ENCODE data around the gene ZFP36. TPM values are rescaled to one million over a fixed set of nuclear protein-coding genes. Genes with fewer than 3 reads are reported as not detected.

ZFP36 gene
- total and polyA plus RNA-seq, 2 of the 8 experiments (the other 6 are each of a cell fraction or from before 2014, with no cell fraction given), result 4.0 to 10.9 TPM

DNA sequence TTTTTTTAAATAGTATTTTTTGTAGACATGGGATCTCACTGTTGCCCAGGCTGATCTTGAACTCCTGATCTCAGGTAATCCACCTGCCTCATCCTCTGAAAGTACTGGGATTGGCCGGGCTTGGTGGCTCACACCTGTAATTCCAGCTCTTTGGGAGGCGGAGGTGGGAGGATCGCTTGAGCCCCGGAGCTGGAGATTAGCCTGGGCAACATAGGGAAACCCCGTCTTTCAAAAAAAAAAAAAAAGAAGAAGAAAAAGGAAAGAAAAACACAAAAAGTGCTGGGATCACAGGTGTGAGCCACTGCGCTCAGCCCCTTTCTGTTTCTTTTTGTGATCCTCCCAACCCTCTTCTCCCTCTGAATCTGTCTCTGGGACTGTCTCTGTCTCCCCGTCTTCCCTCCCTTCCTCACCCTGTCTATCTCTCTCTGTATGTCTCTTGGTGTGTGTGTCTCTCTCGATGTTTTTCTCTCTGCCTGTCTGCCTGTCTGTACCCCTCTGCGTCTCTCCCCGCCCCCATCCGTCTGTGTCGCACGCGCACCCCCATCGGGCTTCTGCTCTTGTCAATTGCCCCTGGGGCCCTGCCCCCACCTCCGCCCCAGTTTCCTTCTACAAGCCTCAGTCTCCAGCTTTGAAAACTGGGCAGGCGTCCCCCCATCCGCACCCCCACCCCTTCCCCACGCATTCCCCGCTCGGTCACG lies 540 bp upstream of the ZFP36 start:
- peak overlapping the region; percentile 44 to 84 (median 54) for H3K4me3 ChIP-seq (ENCODE audit: extremely low read depth in 1 of 4, insufficient read depth in 2 of 4, low read depth in 3 of 4, low read length in 4 of 4)
- no peaks in the 10 kb centered on the region for H3K27me3 ChIP-seq (replicated peaks in 1 of 4; ENCODE audit: control insufficient read depth in 3 of 4, extremely low read depth in 1 of 4, insufficient read depth in 3 of 4, low read length in 3 of 4)
- ChIA-PET CTCF (ENCODE audit: partially characterized antibody) (interaction anchor here (0.6 to 3.9 kb wide), 2 partner anchors 9 to 93 kb away, joined by 3 to 38 read pairs; no protein-coding TSS in a partner anchor), POLR2A (ENCODE audit: partially characterized antibody) (interaction anchor here (1.1 to 14.3 kb wide), 4 partner anchors 13 to 41 kb away, joined by 4 to 234 read pairs (median 104); partner anchors contain the start of genes MED29, PAF1 and RPS16)
- FAIRE-seq (no peak), DNase-seq (ENCODE audit: low read depth in 1 of 2, low spot score in 2 of 2) (peak in 1 of 2 experiments; percentile 83)
- no peak overlapping the region for H3K14ac ChIP-seq (ENCODE audit: insufficient read length)
- peaks cover 25% of the 10 kb centered on the region; the same call in 1 of the 2 replicates for H3K23me2 ChIP-seq (ENCODE audit: low read depth, low read length)
- H4K20me1 ChIP-seq (replicated peaks in 1 of 2; ENCODE audit: control insufficient read depth in 1 of 2, insufficient read depth in 2 of 2, low read length in 2 of 2), result peaks cover 0 to 5% of the 10 kb centered on the region in 2 experiments
- peak overlapping the region; percentile 75; the same call in 1 of the 2 replicates for H2BK15ac ChIP-seq (ENCODE audit: low read length)
- H2AFZ ChIP-seq (ENCODE audit: low read length), result no peak overlapping the region
- H3K23ac ChIP-seq (ENCODE audit: insufficient read length), result no peak overlapping the region
- no peak overlapping the region for H2AK5ac ChIP-seq (ENCODE audit: low read depth, low read length)
- no peak overlapping the region for H4K5ac ChIP-seq (ENCODE audit: insufficient read length, low read depth, low read length)
- peak overlapping the region; percentile 73 to 84 for H3K4me2 ChIP-seq (ENCODE audit: insufficient read depth in 1 of 2, low read depth in 2 of 2, low read length in 2 of 2)
- no peaks in the 10 kb centered on the region for H3K79me1 ChIP-seq (ENCODE audit: low read depth, low read length)
- H3K9ac ChIP-seq (replicated peaks in 1 of 4; ENCODE audit: extremely low read depth in 1 of 4, low read depth in 3 of 4, low read length in 3 of 4), result peak overlapping the region in 1 of 4 experiments; percentile 12; a peak in 2 of 7 replicates
- H3K4me1 ChIP-seq (replicated peaks in 1 of 4; ENCODE audit: control insufficient read depth in 3 of 4, insufficient read depth in 4 of 4, low read length in 3 of 4), result peaks cover 6 to 48% (median 28%) of the 10 kb centered on the region in 4 experiments
- H3K4ac ChIP-seq (replicated peaks; ENCODE audit: insufficient read length, low read depth, low read length), result no peak overlapping the region
- no peaks in the 10 kb centered on the region for H3K9me3 ChIP-seq (ENCODE audit: insufficient read depth in 2 of 2, low read depth in 1 of 2, low read length in 1 of 2)
- H4K91ac ChIP-seq (replicated peaks; ENCODE audit: insufficient read length, low read length), result no peak overlapping the region
- no peak overlapping the region for H2BK120ac ChIP-seq (replicated peaks; ENCODE audit: low read depth, low read length)
- H3K56ac ChIP-seq (replicated peaks; ENCODE audit: insufficient read length, low read depth, low read length), result no peak overlapping the region
- peaks cover 0 to 5% (median 0%) of the 10 kb centered on the region in 4 experiments; a peak in 1 of 8 replicates for H3K36me3 ChIP-seq (ENCODE audit: control insufficient read depth in 2 of 4, insufficient read depth in 4 of 4, low read length in 3 of 4)
- peak overlapping the region; percentile 97 for H2BK12ac ChIP-seq (ENCODE audit: low read depth, low read length)
- H2BK20ac ChIP-seq (ENCODE audit: low read length), result no peak overlapping the region
- H4K8ac ChIP-seq (ENCODE audit: extremely low read depth, insufficient read depth, low read length), result no peak overlapping the region
- H3K27ac ChIP-seq (ENCODE audit: low read depth, low read length), result peak overlapping the region; percentile 27; the same call in 1 of the 2 replicates
- TF ChIP-seq SIN3A (conservative IDR thresholded peaks at IDR 0.05 in 1 of 2, IDR thresholded peaks at IDR 0.05 in 1 of 2; ENCODE audit: low read depth in 1 of 2, low read length in 2 of 2) (0 out of 4 replicates have a peak, but pooled peaks of 1 of the 2 experiments have one; percentile 71), HDAC2 (IDR thresholded peaks at IDR 0.05; ENCODE audit: borderline replicate concordance in 1 of 2, low read depth in 2 of 2, low read length in 2 of 2) (0 out of 4 replicates have a peak, but pooled peaks of 1 of the 2 experiments have one; percentile 22), JUND (IDR thresholded peaks at IDR 0.05; ENCODE audit: low read length) (no peak), SP1 (IDR thresholded peaks at IDR 0.05; ENCODE audit: low read depth, low read length) (0 out of 2 replicates have a peak, but pooled peaks have one; percentile 7), BRCA1 (IDR thresholded peaks at IDR 0.05; ENCODE audit: low read depth, low read length) (no peak), ASH2L (IDR thresholded peaks at IDR 0.05; ENCODE audit: low read length) (peak; percentile 51)
- peak overlapping the region; percentile 83; the same call in 1 of the 2 replicates for H2BK5ac ChIP-seq (ENCODE audit: low read depth, low read length)
- peak overlapping the region; percentile 48; the same call in 1 of the 2 replicates for H3K18ac ChIP-seq (ENCODE audit: extremely low read depth, low read length)
- 25% methylated on average over 11 of the region's 22 CpGs; no CpG with 5 or more reads in 1 of the 2 experiments for WGBS, 2 experiments (ENCODE audit: extremely low coverage in 1 of 2, insufficient coverage in 1 of 2, insufficient read length in 1 of 2, insufficient replicate concordance in 2 of 2, low coverage in 1 of 2, low lambda C conversion rate in 2 of 2, missing lambda C conversion rate in 1 of 2)
- peaks cover 0 to 20% of the 10 kb centered on the region in 2 experiments; a peak in 1 of 4 replicates for H3K79me2 ChIP-seq (ENCODE audit: control insufficient read depth in 1 of 2, insufficient read depth in 2 of 2, low read length in 2 of 2)

Data from H1 (cell line).